ENCODE measurements around the gene RIMBP3B.
"Not testable (repeated sequence)": the region's sequence is repeated elsewhere in the genome, so short reads cannot be mapped to it uniquely, and the experiment has no call there.

DNA sequence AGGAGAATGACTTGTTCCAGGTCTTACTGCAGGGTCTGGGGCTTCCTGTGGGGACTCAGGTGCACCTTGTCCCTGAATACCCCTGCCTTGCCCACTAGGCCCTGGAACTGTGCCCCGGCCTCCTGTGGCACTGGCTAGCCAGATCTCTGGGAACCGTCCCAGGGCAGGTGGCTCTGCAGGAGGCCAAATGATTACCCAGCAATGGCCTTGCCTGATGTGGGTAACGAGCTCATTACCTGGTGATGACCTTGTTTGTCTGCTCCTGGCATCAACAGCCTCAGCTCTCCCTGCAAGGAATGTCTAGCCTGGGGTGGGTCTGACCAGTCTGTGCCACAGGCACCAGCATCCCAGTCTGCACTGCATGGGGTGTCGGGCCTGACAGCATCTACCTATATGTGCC, 18.2 kb upstream of the RIMBP3B start:
- TF ChIP-seq, protein P1, sequence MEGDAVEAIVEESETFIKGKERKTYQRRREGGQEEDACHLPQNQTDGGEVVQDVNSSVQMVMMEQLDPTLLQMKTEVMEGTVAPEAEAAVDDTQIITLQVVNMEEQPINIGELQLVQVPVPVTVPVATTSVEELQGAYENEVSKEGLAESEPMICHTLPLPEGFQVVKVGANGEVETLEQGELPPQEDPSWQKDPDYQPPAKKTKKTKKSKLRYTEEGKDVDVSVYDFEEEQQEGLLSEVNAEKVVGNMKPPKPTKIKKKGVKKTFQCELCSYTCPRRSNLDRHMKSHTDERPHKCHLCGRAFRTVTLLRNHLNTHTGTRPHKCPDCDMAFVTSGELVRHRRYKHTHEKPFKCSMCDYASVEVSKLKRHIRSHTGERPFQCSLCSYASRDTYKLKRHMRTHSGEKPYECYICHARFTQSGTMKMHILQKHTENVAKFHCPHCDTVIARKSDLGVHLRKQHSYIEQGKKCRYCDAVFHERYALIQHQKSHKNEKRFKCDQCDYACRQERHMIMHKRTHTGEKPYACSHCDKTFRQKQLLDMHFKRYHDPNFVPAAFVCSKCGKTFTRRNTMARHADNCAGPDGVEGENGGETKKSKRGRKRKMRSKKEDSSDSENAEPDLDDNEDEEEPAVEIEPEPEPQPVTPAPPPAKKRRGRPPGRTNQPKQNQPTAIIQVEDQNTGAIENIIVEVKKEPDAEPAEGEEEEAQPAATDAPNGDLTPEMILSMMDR (IDR thresholded peaks at IDR 0.05) = not testable (repeated sequence)
- TF ChIP-seq POLR2A (IDR thresholded peaks at IDR 0.05) = not testable (repeated sequence)

Data from transverse colon (tissue), 3 donors.